HG03097 (cell line): ENCODE results near the gene PHACTR3.

ENCODE experiments used
- ATAC-seq: cut with Tn5 transposase; IDR thresholded peaks from one replicate; pipeline ENCODE4 v1.9.1; 2021; ENCODE audit not compliant: unreplicated experiment, low FRiP score

The PHACTR3 gene

DNA sequence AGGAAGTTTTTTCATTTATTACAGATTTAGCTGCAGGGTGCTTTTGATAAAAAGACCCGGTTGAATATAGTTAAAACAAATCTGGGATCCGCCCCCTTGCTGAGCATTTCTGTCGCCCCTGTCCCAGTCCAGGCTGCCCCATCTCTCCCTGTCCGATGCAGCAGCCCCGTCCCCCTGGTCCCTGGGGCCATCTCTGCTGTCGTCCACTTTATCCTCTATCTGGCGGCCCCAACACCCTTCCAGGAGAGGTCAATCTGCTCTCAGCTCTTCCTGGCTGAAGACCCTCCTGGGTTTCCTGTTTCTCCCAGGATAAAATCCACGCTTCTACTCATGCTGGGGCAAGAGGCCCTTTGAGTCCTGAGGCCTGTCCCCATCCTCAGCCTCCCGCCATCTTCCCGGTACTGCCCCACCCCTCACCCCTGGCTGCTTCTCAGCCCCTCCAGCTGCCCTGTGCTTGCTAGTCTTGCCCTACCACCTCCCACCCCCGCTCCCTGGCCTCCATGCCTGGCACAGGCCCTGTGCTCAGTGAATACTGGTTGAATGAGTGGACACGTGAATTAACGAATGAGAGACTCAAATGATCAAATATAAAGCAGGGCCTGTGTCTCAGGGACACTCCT lies 16.0 kb upstream of the PHACTR3 start:
- no peak for ATAC-seq

DNA sequence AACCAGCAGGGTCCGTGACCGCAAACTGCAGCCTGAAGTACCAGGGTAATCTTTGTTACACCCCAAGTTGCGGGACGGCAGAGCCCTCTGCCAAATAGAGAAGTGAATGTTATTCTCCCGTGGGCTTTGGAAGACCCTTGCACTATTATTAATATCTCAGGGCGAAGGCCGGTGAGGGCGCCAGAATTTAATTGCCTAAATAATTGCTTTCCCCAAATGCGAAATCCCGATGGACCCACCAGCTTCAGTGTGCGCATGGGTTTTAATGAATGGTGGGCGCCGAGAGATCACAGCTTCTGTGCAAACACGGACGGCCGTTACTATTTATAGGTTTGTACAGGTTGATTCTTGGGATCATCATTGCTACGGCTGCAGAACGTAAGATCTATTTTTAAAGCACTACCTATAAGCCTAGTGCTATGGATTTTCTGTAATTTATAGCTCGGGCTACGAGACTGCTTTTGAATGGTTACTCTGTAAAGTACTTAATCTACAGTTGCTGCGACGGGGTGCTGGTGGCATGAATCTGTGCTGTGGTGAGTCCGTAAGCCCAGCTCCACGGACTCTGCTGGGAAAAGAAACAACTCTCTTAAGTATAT lies 15.2 kb upstream of the PHACTR3 start:
- ATAC-seq, result no peak

DNA sequence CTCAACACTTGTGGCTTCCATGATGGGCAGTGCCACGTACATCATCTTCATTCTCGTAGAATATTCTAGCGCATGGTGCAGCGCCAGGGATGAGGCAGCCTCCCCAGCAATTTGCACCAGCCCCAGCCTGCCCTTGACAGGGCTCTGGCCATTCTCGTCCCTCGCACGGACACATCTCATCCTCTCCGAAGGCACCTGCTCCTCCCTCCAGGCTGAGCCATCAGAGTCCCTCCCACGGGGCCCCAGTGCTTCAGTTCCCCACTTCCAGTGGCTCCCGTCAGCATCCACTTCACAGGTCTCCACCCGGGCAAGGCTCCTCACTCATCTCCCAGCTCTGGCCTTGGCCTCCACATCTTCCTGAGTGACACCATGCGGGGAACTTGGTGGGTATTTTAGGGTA lies 13.3 kb upstream of the PHACTR3 start:
- no peak for ATAC-seq

DNA sequence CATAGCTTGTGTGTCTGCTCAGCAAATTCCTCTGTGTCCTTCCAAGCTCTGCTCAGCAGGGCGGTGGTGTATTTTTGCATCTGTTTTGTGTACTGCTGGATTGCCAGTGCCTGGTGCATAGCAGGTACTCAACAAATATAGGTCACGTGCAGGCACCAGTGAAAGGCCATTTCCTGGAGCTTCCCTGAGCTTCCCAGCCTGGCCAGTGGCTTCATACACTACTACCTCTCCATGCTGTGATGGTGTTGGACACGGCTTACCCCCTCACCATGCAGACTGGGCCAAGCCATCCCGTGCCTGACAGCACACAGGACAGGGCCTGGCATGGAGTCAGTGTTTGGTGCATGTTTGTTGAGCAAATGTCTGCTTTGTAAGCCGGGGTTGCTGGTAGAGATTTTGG lies 7.7 kb upstream of the PHACTR3 start:
- ATAC-seq, result no peak

DNA sequence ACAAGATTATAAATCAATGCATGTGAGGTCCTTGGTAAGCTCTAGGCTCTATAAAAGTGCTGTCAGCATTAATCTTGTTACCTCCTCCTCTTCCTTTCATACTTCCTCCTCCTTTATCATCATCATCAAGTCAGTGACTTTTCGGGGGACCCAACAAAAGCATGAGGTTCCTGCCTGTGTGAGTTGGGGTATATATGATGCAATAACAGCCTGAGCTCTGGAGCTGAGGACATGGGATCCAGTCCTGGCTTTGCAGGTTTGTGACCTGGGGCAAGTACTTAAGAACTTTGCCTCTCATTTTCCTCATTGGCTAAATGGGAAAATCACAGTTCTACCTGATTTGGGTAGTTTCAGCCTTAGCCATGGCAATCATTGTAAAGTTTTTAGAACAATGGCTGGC lies 7.1 kb upstream of the PHACTR3 start:
- no peak for ATAC-seq

DNA sequence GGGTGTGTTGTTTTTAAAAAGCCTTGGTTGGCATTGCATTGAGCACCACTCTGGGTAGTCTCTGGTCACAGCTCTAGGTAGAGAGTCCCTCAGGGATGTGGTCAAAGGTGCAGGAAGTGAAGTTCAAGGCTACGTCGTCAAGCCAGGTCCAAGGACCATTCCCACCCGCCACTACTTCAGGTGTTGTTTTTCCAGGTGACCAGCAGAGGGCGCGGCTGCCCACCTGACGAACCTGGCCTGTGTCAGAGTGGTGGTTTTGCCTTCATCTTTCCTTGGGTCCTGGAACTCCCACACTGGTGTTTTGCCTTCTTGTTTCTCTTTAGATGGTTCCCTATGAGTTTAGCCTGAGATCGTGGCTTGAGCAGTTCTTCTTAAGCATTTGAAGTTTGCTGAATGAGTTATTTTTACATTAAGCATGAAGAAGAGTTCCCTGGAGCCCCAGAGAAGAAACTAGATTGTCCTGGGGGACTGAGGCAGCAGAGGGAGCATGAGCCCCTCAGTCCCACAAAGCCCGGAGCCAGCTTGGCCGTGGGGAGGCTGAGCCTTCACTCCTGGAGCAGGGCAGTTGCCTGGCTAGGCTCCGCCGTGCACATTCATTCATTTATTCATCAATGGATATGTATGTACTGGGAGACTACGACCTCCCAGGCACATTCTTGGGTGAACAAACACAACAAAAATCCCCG lies 5.6 kb upstream of the PHACTR3 start:
- ATAC-seq, result no peak

DNA sequence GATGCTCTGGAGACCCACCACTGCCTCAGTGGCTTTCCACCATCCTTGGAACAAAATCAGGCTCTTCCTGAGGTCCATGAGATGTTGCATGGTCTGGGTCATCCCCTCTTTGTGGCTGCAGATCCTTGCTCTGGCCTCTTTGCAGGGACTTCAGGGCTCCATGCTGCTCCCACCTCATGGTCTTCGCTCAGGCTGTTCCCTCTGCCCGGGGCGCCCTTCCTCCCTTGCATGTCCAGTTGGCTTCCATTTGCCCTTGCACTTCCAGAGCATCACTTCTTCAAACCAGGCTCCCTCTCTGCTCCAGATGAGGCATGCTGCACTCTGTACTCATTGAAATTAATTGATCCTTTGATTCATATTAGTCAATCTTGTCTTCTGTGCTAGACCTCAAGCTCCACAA lies 4.4 kb upstream of the PHACTR3 start:
- no peak for ATAC-seq

DNA sequence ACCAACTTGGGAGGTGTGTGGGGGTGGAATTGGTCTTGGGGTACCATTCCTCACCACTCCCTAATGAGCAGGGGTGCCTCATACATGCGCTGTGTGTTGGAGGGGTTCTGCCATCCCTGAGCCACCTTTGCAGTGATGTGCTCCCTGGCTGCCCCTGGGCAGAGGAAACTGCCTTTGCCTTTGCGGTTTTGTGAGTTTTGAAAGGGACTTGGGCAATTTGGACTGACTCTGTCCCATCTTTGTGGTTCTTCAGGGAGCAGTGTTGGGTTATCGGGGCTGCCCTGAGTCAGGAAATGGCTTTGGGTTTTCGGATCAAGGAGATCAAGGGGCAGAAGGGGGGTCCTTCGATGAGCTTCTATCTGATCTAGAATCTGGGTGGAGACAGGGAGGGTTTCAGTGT lies 3.9 kb upstream of the PHACTR3 start:
- no peak for ATAC-seq

DNA sequence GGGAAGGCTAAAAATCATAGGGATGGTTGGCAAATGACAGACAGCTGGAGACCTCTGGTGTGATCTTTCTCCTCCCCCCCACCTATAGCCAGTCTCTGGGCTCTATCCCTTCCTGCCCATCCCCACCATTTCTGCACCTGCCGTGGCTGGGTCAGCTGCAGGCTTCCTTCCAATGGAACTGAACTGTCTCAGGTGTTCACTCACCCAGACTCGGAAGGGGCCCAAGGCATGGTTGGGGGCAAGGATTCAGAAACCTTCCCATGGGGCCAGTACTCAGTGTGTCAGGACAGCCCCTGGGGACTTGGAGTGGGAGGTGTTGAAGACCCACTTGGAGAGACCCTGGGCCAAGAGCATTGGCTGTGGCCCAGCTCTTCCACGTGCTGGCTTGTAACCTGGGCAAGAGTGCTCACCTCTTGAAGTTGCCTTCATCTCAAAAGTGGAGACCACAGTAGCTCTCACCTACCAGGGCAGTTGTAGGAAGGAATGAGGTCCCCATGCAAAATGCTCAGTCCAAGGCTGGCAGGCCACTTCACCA lies 1.7 kb upstream of the PHACTR3 start:
- ATAC-seq, result no peak

DNA sequence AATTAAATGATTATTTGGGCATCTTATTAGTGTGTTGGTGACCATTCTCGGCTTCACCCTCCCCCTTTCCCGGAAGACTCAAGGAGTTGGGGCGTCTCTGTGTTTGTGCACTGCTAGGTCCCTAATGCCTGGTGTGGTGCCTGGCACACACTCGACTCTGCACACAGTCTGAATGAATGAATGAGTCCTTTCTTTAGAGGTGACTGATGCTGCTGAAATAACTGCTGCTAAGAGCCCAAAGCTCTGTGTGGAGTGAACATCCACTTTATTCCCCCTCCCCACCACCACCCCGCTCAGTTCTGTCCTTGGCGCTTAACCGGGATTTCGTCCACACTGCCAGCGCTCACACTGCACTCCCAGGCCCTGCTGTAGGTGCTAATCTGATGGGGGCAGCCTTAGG lies 1.2 kb upstream of the PHACTR3 start:
- ATAC-seq, result no peak

DNA sequence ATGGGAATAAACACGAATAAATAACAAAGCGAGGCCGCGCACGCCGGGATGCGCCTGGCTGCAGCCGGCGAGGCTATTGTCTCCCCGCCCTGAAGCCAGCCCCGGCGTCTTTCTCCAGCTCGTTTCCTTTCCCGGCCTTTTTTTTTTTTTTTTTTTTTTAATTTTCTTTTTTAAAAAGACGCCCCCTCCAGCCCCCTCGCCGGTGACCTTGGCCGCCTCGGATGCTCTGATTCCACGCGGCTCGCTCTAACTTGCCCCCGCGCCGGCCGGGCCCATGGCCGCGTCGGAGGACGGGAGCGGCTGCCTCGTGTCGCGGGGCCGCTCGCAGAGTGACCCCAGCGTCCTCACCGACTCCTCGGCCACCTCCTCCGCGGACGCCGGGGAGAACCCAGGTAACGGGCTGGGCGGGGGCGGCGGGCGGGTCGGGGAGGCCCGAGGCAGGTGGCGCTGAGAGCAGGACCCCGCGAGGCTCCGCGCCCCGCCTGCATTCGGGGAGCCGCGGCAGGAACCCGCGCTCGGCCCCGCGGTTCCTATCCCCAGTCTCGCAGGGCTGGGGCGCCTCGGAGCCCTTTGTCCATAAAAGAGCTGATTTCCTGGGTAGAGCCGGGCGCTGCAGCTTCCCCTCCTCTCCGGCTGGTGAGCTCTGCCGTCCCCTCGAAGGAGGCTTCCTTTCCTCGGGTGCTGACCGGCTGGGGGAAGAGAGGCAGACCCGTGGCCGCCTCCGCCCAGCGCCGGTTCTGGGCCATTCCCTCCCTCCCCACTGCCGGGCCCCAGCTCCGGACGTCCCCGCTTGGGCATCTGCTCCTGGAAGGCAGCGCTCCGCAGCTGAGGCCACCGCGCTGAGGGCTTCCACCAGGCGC lies 631 bp downstream of the PHACTR3 start:
- no peak for ATAC-seq

DNA sequence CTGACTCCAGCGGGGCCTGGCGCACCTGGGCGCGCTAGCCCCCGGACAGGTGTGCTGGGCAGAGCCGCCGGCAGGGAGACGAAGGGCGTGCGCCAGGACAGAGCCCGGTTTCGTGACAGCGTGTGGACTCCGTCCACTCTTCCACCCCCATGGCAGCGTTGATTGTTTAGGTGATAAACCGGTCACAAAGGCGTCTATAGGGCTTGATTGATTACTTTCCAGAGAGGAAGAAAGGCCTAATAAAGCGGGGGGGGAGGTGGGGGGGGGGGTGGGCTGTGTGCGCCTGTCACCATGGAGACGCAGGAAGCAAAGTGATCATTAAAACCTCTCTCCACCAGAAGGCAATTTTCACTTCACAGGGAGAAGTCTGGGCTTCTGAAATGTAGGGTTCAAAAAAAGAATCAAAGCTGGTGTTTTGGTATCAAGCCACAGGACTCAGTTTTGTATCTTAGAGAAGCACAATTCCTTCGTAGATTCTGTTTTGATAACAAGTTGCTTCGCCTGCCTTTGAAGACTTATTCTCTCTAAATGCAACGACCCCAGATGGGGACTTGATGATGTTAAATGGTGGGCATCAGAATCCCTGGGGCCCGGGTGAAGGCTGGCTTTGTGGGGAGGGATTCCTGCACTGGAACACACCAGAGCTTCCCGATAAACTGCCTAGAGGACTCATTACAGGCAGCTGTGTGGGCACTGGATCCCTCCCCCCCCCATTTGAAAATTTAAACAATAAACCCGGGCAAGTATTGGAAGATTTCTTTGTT lies 1.4 kb downstream of the PHACTR3 start:
- no peak for ATAC-seq

DNA sequence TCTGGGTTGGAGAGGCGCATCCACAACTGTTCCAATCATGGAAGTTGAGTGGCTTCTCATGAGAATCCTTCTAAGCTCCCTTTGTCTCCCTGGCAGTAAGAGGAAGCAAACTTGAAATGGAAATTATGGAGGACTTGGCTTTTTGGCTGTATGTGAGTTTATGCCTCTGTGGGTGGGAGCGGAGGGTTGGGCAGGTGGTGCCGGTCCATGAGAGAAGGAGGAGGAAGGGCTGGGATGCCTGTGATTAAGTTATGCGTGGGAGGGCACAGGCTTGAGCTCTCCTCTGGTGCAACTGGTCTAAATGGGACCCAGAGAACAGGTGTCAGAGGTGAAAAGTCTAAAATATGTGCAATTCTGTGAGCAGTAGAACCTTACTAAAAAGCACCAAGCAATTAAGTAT lies 2.2 kb downstream of the PHACTR3 start:
- no peak for ATAC-seq

DNA sequence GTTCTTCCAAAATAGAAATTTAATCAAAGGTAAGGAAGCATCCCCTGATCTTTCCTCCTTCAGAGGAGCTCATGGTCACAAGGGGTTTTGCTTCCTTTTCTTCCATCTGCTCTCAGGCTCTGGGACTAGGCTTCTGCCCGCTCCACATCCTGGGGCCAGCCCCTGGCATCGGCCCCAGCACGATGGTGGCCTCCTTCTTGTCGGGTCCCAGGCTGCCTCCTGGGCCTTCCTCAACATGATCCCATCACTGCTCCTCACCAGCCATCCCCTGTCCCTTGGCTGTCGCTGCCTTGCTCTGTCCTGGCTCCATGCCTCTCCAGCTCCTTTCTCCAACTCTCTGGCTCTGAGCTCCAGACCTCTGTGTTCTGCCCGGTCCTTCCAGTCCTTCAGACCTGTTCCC lies 4.1 kb downstream of the PHACTR3 start:
- no peak for ATAC-seq

DNA sequence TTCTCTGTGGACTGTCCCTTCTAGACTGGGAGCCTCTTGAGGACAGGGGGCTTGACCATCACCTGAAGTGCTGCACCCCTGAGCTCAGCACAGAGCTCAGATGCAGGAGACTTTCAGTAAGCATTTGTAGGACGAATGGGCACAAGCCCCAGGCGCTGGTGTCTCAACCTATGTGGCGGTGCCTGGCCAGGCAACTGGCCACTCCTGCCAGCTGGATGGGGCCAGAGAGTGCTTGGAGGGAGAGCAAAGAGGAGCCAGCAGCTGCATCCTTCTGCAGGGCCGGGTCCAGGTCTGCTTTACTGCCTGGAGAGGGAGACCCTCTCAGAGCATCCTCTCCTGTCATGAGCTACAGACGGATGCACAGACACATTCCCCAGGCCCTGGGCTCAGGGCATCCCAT lies 4.5 kb downstream of the PHACTR3 start:
- ATAC-seq, result no peak

DNA sequence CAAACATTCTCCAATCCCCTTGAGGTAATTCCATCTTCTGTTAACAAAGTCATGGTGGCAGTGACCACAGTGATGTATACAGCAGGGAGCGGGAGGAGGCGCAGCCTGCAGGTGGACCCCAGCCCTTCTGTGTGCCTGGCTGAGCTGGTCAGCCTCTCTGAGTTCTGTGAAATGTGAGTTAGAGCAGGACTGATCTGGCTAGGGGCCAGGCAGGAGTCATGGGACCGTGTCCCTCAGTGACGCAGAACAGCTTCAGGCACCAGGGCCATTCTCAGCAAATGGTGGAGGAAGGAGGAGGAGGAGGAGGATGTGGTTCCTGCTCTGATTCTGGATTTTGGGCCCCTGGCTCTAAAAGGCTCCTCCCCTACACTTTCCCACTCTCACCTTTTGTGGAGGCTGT lies 6.9 kb downstream of the PHACTR3 start:
- no peak for ATAC-seq

DNA sequence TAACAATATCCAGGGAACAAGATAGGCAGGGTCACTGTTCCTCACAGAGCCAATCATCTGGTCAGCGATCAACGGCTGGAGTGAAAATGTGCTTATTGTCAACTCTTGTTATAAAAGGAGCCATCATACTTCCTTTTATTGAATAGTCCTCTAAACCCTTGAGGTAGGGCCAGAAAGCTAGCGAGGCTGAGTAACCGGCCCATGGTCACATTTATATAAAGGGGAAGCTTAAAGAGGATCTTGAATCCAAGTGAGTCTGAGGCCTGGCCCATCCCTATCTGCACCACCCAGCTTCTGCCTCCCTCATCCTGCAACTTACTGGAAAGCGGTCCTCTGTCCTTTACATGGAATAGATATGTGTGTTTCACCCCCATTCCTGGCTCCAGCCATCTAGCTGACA lies 9.5 kb downstream of the PHACTR3 start:
- ATAC-seq, result no peak

DNA sequence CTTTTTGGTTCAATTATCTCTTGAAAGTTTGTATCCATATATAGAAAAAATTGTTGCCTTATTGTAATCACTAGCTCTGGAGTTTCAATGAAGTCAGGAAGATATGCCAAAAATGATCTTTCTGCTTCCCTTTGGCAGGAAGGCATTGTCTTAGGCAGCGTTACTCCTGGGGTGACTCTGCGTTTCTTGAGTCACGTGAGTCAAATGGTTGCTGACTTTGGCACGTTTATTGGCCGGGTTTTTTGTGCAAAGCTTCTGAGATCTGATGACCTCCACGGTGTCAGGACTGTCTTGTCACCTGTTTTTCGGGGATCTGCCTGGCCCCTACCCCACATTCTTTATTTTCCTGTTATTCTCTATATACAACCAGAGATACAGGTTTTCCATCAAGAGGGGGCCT lies 10.4 kb downstream of the PHACTR3 start:
- ATAC-seq, result no peak

DNA sequence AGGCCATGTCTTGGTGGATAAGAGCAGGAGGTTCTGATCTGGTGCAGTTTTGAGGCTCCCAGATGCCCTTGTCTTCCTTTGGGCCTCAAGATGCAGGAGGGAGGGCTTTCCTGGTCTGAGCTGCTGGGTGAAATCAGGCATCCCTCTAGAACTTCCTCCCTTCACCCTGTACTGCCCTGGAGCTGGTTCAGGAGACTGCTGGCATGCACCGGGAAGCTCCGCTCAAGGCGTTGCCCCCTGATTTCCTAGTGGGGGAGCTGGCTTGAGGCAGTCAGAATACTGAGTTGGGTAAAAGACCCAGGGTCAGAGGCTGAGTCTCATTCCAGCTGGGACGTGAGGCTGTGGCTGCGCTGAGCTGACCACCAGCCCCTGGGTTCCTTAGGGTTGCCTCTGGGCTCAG lies 12.0 kb downstream of the PHACTR3 start:
- ATAC-seq, result no peak

DNA sequence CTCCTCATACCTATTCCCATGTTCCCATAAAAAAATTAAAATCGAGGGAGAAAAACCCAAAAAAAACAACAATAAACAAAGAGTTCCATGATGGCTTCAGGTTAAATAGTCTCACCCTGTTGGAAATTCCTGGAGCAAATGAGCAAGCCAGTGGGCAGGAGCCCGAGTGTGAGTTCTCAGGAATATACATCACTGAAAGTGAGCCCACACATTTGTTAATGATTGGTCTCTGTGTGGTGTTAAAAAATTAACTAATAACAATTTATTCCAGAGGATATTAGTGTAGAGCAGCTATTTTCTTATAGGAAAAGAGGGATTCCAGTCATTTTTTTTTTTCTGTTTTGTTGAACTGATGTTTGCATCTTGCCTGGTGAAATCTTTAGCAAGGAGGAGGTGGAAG lies 12.9 kb downstream of the PHACTR3 start:
- ATAC-seq, result no peak
